HG02938 (cell line): Measurements from ENCODE around the gene SMS.
A peak's percentile ranks its signal among the peaks of the same experiment; 100 is the strongest.

ENCODE experiments used
- ATAC-seq: cut with Tn5 transposase; IDR thresholded peaks from one replicate; pipeline ENCODE4 v1.9.1; 2021; ENCODE audit warnings: mild to moderate bottlenecking, moderate library complexity; ENCODE audit not compliant: unreplicated experiment

The SMS gene

DNA sequence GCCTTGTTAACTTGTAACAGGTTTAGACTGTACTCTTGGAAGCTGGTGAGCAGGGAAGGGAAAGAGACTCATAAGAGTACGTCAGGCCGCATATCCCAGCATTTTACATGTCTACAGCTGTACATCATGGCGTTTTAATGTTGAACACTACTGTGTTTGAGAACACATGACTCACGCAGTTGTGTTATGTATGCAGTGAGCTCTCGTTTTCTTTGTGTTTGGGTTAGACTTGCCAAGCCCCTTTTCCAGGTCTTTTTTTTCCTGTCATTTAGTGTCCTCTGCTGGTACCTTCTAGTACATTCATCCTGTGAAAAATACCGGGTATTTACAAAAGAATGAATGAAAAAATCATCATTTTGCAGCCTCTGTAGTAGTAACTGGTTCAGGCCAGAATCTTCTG, 35.3 kb downstream of the SMS start:
- no peak for ATAC-seq

DNA sequence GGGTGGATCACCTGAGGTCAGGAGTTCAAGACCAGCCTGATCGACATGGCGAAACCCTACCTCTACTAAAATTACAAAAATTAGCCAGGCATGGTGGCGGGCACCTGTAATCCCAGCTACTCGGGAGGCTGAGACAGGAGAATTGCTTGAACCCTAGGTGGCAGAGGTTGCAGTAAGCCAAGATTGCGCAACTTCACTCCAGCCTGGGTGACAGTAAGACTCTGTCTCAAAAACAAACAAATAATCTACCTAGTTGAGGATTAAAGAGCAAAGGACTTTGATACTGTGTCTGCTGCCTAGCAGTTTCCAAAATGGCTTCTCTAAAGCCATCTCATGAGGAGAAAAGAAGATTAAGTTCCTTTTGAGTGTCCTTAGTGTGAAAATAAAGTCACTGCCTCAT, 37.8 kb downstream of the SMS start:
- no peak for ATAC-seq

DNA sequence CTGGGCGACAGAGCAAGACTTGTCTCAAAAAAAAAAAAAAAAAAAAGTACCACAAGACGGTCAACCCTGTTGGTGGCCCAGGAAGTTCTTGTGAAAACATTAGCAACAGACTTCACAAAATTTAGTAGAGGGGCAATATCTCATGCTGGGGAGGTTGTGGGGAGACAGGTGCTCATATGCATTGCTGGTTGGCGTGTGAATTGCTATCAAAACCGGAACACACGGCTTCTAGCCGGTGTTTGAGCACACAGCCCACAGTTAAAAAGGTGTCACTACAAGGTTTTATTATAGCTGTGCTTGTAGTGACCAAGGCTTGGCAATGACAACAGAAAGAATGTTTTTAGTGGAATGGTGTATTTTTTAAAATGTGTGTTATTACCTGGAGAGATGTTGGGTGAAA, 41.8 kb downstream of the SMS start:
- no peak for ATAC-seq

DNA sequence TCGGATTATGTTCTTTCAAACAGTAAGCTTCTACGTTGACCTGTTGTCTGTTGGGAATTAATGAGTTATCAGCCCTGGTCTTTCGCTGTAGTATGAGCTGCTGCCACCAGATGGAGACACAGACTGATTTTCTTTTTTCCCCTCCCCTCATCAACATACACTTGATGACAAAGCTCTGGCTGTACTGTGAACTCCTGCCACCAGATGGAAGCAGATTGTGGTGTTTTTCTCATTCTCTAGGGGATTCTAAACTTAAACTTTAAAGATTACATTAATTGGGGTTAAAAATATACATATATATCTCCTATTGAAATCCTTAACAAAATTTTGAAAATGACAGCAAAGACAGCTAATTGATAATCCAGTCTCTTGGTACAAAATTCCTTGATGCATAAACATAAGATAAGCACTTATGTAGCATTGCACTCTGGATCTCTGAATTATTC, 44.8 kb downstream of the SMS start:
- peak; percentile 84 for ATAC-seq

DNA sequence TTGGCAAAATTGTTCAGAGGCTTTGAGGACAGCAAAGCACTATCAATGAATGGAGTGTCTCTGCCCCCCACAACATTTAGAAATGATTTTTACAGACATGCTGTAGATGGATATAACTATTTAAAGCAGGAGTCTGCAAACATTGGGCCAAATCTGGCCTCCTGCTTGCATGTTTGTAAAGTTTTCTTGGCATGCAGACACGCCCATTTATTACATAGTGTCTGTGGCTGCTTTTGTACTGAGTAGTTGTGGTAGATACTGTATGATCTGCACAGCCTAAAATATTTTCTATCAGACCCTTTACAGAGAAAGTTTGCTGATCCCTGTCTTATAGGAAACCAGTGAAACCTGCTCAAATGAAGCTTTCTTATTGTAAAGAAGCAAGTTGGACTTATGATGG, 46.1 kb downstream of the SMS start:
- no peak for ATAC-seq

DNA sequence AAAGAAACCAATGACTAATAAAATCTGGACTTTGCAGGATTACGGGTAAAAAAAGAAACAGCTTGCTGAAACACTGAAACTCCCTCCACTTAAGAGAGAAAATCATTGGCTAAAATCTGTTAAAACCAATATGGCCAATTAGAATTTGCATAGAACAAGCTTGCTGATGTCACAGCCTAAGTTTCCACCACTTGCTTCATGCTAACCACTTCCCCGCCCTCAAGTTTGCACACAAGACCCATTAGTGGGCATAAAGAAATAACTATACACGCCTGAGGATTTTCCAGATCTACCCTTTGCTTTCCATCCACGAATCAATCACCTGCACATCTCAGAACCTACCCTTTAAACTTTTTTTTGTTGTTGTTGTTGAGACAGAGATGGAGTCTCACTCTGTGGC, 48.9 kb downstream of the SMS start:
- peak; percentile 46 for ATAC-seq

DNA sequence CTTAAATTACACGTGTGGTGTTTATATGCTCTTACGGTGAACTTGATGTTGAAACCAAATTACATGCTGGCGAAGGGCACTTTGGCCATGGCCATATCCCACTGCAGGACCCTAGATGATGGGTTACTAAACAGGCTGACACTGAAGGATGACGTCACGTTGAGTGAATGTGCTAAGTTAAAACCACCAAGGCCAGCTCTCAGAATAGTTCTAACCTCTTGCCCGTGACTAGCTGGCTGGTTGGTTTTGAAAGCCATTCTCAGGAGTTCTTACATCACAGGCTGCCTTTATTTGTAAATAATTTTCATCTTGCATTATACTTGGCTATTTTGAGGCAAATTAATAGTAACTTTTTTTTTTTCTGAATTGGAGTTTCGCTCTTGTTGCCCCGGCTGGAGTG, 50.3 kb downstream of the SMS start:
- no peak for ATAC-seq

DNA sequence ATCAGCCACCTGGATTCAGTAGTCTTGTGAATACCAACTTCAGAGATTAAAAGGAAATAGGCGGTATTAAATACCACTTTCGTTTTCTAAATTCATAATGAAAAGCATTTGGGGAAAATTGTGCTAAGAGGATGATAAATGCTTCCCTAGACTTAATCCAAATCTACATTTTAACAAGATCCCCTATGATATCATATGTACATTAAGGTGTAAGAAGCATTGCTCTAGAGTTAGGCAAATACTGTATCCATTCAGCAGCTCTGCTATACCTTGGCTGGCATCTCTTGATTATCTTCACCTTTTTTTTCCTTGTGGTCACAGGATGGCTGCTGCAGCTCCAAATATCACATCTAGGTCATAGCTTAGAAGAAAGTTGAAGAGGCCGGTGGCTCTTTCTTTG, 51.0 kb downstream of the SMS start:
- no peak for ATAC-seq

DNA sequence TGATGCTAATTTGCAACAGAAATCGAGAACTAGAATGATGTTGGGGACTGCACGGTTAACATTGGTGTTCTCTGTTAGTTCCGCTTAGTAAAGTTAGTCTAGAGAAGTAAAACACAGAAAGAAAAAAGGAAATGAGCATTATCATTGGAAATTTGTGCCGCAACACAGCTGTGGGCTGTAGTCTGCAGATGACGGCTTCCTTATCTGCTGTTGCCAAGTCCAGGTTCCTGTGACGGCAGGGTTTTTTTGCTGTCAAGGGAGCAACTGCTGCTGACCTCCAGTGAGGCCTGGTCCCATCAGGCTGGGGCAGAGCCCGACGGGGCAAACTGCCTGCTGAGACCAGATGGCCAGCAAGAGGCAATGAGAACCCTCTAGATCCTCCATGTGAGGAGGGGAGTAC, 52.8 kb downstream of the SMS start:
- ATAC-seq, result peak; percentile 92

DNA sequence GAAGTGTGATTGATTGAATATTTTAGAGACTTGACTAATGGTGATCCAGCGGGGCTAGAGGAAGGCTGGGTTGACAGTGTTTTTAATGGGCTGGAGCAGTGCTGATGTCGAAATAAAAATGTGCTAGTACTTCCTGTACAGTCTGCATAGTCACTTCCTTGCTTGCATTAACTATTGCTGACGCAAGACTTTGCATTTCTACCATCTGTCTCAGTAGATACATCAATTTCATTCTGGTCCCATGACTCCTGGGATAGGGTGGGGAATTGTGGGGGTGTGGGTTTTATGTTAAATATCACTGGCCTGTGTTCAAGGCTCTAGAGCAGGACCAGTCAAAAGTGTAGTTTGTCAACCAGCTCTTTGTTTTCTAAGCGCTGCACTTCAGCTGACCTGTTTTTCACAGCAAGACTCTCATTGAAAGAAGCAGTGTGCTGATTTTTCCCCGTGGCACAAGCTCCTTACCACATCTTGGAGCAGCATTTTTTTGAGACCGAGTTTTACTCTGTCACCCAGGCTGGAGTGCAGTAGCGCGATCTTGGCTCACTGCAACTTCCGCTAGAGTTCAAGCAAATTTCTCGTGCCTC, 56.5 kb downstream of the SMS start:
- no peak for ATAC-seq

DNA sequence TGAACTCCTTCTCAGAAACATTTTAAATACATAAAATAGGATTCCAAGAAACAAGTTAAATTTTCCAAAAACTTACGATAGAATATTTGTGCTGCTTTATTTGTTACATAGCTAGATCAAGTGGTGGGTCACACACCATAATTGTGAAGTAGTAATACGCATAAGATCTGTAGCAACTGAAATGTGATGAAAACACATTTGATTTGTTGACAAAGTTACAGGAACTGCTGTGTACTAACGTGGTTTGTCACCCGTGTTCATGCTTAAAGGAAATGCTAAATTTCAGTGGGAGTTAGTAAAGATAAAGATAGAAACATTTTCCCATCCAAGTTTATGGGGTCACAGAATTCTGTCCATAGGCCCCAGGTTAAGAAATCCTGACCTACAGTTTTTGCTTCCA, 57.5 kb downstream of the SMS start:
- no peak for ATAC-seq

DNA sequence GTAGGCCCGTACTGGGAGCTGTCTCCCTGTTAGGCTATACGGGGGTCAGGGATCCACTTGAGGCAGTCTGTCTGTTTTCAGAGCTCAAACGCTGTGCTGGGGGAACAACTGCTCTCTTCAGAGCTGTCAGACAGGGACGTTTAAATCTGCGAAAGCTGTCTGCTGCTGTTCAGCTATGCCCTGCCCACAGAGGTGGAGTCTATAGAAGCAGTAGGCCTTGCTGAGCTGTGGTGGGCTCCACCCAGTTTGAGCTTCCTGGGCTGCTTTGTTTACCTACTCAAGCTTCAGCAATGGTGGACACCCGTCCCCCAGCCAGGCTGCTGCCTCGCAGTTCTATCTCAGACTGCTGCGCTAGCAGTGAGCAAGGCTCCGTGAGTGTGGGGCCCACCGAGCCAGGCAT, 64.4 kb downstream of the SMS start:
- no peak for ATAC-seq

DNA sequence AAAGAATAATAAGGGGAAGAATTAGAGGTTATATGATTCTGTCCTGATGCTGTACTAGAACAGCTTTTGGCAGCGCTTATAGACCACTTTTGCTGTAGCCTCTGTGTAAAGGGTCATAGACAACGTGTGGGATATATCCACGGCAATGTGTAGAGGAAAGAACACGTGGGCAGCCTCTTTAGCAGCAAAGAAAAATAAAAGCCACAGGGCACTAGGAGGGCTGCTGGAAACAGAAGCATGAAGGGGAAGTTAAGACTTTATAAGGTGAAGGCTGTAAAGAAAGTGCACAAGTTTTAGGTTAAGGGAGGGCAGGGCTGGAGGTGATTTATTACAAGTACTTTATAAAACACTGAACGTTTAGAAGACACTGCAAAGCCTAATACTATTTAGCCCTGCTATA, 71.5 kb downstream of the SMS start:
- ATAC-seq, result no peak

DNA sequence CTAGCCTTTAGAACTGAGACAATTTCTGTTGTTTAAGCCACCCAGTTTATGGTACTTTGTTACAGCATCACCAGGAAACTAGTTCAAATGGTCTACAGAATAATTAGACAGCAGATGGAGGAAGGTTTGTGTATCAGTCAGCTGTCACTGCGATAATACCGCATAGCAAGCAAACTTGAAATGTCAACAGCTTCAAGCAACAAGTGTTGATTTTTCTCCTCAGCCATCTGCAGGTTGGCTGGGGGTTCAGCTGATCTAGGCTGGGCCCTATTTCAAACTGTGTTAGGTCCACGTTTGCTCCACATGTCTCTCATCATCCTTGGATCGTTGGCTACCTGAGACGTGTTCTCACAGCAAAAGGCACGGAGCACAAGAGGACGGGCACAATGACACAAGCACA, 72.4 kb downstream of the SMS start:
- ATAC-seq, result no peak

DNA sequence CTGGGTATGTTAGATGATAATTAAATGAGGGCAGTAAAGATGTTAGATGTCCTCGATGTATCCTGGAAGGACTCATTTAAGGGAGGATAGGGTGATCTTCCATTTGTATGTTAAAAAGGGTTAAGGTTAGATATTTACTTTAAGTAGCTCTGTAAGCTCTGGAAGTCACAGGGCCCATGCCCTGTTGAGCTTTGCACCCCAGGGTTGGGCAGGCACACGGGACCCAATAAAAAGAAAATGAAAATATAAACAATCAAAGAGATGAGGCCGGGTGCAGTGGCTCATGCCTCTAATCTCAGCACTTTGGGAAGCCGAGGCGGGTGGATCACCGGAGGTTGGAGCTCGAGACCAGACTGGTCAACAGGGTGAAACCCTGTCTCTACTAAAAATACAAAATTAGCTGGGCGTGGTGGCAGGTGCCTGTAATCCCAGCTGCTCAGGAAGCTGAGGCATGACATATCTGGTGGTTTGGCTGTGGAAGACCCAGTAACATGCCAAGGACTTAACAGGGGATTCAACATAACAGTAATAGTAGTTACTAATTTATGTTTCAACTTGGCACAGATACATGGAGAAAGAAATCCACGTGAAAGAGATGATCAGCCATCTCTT, 74.7 kb downstream of the SMS start:
- ATAC-seq, result no peak

DNA sequence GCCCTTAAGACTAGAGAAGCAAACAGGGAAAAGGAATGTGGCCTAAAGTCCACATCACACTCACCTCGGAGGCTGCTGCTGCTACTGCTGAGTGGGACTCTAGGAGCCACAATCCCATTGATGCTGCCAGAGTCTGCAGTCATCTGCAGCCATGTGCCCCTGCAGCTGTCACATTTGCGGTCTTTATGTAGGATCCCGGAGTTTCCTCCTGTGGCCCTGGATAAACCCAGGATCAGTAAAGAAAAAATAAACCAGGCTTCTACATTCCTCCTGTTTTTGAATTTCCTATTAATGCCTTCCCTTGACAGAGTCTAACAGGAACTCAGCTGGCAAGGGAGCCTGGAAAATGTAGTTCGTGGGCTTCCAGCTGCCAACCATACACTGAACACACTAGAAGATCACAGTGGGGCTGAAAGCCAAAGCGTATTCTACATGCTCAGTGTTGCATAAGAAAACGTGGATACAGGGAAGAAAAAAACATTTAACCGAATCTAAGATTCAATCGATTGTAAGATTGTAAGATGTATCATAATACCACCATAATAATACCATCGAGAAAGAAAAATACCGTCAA, 81.3 kb downstream of the SMS start:
- no peak for ATAC-seq

DNA sequence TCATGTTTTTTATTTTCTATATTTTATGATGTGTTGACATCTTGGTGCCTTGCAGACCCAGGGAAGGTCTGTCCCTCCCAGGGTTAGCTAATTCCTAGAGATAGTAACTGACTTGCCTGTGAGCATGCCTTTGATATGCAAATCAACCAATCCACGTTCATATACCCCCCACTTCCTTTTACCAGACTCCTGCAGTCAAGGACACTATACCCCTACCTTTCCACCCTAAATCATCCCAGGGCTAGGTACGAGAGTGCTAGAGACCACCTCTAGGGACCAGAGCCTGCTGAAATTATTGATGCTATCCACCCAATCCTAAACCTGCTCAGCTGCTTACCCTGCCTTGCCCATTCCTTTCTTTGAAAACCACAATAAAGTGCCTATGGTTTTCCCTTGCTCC, 84.1 kb downstream of the SMS start:
- ATAC-seq, result no peak

DNA sequence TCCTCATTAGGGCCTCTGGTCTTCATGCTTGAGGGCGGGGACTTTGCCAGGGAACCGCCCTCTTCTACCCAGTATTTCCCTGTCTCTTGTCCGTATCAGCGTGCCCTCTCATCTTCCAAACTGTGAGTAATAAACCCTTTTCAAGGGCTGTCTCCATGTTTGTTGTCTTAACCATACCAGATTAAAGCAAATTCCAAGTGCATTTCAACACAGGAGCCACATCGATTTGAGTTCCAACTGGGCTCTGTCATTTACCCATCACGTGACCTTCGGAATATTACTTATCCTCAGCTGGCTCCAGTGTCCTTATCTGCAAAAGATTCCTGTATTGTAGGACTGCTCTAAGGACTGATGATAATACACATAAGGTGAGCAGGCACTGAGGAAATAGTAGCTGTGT, 85.2 kb downstream of the SMS start:
- ATAC-seq, result no peak

DNA sequence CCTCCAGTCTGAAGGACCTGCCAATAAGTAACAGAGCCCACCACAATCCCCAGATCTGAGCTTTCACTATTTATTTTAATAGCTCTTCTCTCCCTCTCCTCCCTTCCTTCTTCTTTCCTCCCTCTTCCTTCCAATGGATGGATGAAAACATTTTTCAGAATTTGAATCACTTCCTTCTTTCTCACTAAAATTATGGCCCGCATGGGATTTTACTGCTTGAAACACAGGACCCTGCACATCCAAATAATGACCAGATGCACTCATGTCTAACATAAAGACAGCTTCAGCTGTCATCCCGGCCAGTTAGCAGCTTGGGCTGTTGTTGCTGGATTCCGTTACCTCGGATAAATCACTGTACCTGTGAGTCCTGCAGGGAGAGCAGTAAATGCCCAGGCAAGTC, 86.2 kb downstream of the SMS start:
- no peak for ATAC-seq

DNA sequence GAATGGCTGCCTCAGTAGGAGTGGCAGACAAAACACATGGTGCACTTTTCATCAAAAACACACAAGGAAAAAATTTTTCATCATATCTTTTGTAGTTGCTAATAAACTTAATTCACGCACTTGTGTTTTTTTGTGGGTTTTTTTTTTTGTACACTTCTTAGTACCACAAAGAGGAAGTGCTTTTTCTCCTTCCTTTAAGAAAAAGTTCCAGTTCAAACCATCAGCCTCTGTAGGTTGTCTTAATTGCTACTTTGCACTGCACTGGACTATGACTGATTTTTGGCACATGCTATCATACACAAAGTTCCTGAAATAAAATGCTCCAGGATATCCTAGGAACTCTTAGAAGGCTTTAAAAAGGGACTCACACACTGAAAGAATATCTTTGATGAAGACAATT, 91.6 kb downstream of the SMS start, which contains the start of gene PHEX:
Gene PHEX, plus strand, starts transcription at position 242 of the 400 bp plus-strand sequence. CDS start 681 bp downstream, outside the sequence.
- no peak for ATAC-seq

DNA sequence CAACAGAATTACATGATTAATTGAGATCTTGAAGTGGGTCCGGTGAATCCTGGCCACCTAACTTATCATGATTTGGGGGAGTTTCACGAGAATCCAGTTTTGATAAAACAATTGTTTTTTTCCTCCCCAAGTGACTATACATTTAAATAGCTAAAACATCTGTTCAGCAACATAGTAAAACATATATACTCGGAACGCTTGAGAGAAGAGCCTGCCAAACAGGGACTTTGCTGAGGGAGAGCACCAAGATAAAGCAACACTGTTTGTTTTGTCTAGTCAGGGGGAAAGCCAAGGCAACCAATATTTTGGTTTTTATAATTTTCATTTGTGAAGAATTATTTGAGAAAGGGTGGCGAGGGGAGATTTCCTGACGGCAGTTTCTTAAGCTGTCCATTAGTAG, 92.0 kb downstream of the SMS start:
- no peak for ATAC-seq

DNA sequence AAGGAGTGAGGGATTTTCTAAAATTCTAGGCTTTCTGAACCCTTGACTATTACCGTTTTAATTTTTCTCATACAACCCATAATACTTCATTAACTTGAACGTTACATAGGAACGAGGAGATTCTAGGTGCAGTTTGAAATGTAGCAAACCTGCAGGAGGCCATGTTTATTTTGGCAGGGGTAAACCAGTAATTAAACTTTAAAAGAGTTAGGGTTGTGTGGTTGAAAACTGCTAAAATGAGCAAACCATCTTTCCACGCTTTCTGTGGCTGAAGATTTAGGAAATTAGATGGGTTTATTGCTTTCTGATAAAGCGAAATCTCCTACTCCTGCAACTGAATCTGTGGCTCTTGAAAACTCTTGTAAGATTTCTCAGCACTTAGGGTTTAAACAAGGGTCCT, 93.3 kb downstream of the SMS start:
- no peak for ATAC-seq

DNA sequence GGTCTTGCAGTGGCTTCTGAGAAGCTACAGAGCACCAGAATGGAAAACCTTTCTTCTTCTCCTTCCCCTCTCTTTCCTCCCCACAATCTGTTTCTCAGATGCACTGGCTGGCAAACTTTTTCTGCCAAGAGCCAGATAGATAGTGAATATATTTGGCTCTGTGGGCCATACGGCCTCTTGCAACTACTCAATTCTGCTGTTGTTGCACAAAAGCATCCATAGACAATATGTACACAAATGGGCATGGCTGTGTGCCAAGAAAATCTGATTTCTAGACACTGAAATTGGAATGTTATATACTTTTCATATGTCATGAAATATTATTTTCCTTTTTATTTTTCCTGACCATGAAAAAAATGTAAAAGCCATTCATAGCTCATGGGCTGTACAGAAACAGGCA, 94.7 kb downstream of the SMS start:
- ATAC-seq, result no peak
